GM18499 (cell line): Measurements from ENCODE around the gene UBE4B.
"Not testable (repeated sequence)": the region's sequence is repeated elsewhere in the genome, so short reads cannot be mapped to it uniquely, and the experiment has no call there.

Experiments used
- ATAC-seq: cut with Tn5 transposase; IDR thresholded peaks from one replicate; pipeline ENCODE4 v1.9.1; 2021; ENCODE audit warnings: moderate number of reproducible peaks; ENCODE audit not compliant: insufficient read depth, unreplicated experiment

UBE4B gene

DNA sequence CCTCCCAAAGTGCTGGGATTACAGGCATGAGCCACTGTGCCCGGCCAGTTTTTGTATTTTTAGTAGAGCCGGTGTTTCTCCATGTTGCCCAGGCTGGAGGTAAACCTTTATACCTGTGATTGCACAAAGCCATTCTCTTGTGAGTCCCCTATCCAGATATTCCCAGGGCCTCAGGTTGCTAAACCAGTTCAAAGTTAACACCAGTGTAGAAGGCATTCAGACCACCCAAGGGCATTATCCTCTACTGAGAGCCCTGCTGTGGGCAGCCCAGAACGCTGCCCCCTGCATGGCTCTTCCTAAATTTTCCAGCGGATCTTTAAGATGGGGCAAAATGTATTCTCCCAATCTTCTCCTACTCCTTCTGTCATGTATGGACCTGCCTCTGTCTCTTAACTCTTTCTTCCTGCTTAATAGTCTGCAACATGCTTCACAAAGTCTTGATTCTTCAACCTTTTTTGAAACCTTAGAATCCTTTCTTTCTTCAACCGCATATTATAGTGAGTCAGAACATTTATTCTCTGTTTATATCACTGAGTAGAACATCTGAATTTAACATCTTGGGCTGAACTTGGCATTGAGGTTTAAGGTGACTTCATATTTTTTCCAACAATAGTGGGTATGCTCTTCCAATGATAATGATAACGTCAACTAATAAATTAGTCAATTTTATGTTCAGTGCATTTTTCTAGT lies 36.0 kb downstream of the UBE4B start:
- ATAC-seq = no peak

DNA sequence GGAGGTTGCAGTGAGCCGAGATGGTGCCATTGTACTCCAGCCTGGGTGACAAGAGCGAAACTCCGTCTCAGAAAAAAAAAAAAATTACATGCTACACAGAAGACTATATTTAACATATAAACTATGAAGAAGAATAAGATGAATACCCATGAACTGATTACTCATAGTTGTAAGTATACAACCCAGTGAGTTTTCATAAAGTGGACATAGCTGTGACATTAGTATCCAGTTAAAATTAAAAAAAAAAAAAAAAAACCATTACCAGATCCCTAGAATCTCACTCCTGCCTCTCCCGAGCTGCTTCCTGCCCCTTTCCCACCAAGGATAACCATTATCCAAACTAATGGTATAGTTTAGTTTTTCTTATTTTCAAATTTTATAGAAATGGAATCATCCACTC lies 37.4 kb downstream of the UBE4B start:
- no peak for ATAC-seq

DNA sequence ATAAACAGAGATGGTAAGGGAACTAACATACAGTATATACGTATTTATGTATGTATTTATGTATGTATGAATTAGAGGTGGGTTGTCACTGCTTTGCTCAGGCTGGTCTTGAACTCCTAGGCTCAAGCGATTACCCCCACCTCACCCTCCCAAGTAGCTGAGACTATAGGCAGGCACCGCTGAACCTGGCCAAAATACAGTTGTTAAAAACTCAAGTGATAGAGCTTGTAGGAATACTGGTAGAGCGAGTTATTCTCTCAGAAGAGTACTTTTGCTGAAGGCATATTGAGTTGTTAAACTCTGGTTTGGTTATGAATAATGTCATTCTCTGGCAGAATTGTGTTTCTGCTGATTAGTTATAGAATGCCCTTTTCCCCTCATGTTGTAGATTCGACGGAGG lies 38.9 kb downstream of the UBE4B start:
- ATAC-seq = no peak

GRCh38 chr1:10073371-10073770 lies 40.6 kb downstream of the UBE4B start:
- ATAC-seq = not testable (repeated sequence)

DNA sequence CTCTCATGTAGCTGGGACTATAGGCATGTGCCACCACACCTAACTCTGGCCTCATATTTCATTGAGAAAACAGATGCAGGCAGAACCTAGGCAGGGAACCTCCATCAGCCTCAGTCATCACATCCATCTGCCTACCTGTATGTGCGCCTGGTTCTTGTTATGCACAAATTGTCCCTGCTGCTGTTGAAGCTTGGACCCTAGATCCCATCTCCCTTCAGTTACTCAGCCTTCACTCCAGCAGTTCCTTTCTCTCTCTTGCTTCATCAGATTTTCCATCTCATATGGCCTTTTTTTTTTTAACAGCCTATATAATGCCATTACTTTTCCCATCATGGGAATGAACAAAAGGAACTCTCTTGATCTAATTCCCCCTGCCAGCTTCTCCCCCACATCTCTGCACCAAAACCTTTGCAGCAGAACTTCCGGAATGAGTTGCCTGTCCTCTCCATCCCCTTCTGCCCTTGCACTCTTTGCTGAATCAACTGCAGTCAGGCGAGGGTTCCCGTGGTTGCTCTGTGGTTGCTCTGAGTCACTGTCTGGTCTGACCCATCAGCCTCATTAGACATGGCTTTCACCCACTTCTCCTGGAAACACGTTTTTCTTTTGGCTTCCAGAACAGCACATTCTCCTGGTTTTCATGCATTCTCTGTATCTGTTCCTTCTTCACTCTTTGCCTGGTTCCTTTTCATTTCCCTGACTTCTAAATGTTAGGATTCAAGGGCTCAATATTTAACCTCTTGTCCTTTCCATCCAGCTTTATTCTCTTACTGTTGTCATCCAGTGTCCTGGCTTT lies 41.5 kb downstream of the UBE4B start:
- ATAC-seq = no peak

DNA sequence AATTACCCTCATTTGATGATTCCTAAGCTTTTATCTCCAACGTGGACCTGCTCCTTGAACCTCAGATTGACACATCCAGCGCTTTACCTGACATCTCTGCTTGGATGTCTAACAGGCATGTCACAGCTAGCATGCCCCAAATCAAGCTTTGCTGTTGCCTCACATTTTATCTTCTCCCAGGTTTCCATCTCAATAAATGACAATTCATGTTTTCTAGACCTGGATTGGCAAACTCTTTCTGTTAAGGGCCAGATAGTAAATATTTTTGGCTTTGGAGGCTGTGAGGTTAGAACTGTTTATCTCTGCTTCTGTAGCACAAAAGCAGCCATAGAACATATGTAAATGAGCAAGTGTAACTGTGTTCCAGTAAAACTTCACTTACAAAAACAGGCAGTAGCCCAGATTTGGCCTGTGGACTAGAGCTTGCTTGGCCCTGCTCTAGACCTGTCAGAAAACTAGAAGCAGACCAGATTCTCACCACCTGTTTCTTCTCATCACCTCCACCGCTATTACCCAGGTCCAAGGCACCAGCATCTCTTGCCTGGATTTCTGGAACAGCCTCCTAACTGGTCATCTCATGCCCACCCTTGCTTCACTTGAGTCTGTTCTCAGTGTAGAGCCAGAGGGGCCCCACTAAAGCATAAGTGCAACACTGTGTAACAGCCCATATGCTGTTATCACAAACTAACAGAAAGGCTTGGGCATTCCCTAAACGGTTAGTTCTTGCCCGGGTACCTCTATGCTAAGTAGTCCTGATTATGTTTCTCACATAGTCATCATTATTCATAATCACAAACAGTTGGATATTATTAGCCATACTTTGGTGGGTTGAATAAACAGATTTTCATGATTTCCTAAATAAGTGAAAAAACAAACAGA lies 42.3 kb downstream of the UBE4B start:
- no peak for ATAC-seq

GRCh38 chr1:10075732-10076131 lies 43.0 kb downstream of the UBE4B start:
- ATAC-seq = no peak

- ATAC-seq = no peak
These were observed 45.7 kb downstream of the UBE4B start for GRCh38 chr1:10078494-10078893.

DNA sequence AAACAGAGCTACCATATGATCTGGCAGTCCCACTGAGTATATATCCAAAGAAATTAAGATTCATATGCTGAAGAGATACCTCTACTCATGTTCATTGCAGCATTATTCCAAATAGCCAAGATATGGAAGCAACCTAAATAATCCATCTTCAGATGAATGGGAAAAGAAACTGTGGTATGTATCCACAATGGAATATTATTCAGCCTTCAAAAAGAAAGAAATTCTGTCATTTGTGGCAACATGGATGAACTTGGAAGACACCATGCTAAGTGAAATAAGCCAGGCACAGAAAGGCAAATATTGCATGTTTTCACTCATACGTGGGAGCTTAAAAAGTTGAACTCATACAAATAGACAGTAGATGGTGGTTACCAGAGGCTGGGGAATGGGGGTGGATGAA lies 47.8 kb downstream of the UBE4B start:
- no peak for ATAC-seq

DNA sequence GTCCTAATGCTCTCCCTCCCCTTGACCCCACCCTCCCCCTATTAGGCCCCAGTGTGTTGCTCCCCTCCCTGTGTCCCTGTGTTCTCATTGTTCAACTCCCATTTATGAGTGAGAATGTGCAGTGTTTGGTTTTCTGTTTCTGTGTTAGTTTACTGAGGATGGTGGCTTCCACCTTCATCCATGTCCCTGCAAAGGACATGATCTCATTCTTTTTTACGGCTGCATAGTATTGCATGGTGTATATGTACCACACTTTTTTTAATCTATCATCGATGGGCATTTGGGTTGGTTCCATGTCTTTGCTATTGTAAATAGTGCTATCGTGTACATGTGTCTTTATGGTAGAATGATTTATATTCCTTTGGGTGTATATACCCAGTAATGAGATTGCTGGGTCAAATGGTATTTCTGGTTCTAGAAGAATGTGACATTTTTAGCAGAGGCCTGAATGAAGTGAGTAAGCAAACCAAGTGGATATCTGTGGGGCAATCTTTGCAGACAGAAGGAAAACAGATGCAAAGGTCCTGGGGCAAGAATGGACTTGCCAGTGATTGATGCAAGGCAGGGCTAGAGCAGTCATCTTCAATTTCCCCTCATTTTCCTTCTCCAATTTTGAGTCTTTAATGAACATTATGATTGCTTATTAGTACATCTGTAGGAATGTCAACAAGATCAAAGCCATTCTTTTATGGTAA lies 50.2 kb downstream of the UBE4B start:
- no peak for ATAC-seq

GRCh38 chr1:10084045-10084444 lies 51.3 kb downstream of the UBE4B start:
- ATAC-seq = no peak

- ATAC-seq = no peak
These were observed 52.3 kb downstream of the UBE4B start for GRCh38 chr1:10085076-10085475.

DNA sequence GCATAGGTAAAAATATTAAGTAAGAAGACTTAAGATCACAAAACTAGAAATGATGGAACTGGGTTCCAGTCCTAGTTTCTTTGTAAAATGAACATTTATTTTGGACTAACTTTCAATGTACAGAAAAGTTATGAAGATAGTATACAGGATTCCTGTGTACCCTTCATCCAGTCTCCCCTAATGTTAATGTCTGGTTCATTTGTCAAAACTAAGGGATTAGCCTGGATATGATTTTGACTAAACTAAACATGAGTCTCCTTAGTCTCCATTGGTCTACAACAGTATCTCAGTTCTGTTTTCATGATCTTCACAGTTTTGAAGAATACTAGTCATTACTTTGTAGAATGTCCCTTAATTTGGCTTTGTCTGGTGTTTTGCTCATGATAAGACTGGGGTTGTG lies 54.5 kb downstream of the UBE4B start:
- no peak for ATAC-seq

DNA sequence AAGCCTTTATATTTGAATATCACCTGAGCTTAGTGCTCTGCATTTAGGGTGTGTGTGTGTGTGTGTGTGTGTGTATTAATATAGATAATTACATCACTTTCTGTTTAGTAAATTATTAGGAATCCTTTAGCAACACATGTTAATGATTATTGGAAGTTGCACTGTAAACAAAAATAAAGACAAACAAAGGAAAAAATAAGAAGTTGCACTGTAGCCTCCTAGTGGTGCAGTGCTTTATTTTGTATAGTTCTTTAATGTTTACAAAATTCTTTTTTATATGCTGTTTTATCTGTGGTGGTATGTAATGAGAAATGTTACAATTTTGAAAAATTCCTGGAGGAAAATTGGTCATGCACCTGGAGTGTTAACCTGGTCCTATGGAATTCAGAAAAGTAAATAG lies 69.2 kb downstream of the UBE4B start:
- ATAC-seq = no peak

DNA sequence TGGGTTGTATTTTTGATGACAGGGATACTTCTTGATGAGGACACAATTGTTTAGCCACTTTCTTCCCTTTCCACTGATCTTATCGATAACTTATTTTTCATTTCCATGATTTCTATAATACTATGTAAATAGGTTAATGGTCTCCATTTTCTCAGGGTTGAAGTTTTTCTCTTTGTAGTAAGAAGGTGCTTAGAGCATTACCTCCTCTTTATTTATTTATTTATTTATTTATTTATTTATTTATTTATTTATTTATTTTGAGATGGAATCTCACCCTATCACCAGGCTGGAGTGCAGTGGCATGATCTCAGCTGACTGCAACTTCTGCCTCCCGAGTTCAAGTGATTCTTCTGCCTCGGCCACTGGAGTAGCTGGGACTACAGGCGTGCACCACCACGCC lies 70.4 kb downstream of the UBE4B start:
- no peak for ATAC-seq

GRCh38 chr1:10104834-10105233 lies 72.1 kb downstream of the UBE4B start:
- ATAC-seq = no peak

DNA sequence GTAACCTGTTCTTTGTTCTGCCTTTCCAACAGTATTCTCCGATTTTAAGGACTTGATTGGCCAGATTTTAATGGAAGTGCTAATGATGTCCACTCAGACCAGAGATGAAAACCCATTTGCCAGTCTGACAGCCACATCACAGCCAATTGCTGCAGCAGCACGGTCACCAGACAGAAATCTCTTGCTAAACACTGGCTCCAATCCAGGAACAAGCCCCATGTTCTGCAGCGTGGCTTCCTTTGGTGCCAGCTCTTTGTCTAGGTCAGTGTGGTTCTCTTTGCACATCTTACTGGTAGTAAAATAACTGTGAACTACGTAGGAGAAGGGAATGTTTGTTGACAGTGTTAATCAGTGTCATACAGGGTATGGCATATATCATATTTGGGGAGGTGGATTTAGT lies 72.7 kb downstream of the UBE4B start:
- ATAC-seq = no peak

GRCh38 chr1:10106241-10106640 lies 73.5 kb downstream of the UBE4B start:
- no peak for ATAC-seq

DNA sequence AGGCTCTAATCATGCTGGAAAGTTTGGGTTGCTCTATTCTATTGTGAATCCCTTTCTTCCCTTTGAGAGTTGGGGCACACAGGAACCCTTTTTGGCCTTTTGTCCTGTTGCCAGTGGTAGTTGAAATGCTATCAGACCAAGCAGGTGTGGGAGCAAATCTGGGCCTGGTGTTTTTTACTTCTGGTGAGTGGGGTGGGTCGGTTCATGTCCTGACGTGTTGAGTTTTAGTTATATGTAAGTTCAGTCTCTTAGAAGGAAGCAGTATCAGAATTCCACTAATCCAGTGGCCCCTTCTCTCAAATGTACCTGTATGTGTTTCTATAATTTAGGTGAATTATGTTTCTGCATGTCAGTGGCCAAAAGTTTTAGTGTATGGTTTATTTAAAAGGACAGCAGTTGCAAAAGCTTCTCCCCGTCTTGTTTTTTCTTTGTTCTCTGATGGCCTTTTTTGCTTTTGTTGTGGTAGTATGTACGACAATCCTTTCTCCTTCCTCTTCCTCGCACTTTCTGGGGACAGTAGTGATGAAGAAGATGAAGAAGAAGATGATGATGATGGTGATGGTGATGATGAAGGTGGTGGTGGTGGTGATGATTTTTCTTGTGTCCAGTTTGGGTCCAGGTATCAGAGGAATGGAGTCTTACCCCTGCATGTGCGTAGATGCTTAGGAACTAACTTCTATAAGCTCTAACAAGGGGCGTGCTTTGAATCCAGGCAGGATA lies 74.2 kb downstream of the UBE4B start:
- no peak for ATAC-seq

GRCh38 chr1:10107476-10107847 lies 74.7 kb downstream of the UBE4B start:
- ATAC-seq = not testable (repeated sequence)
